HG03354 (cell line): ENCODE measurements around the gene OR4F29.
"Not testable (repeated sequence)": the region's sequence is repeated elsewhere in the genome, so short reads cannot be mapped to it uniquely, and the experiment has no call there.

Experiments
- ATAC-seq: cut with Tn5 transposase; IDR thresholded peaks from one replicate; pipeline ENCODE4 v1.9.1; 2021; ENCODE audit warnings: mild to moderate bottlenecking; ENCODE audit not compliant: unreplicated experiment, poor library complexity, severe bottlenecking

OR4F29 gene

GRCh38 chr1:451578-451977 is at the start of gene OR4F29:
TSS of gene OR4F29 (minus strand) at chr1:451678. CDS start at chr1:451678, 0 bp downstream.
- not testable (repeated sequence) for ATAC-seq
